GM19397 (cell line): ENCODE data around the gene CEACAM19.
"Not testable (repeated sequence)": the region's sequence is repeated elsewhere in the genome, so short reads cannot be mapped to it uniquely, and the experiment has no call there.

ENCODE experiments used
- ATAC-seq: cut with Tn5 transposase; IDR thresholded peaks from one replicate; pipeline ENCODE4 v1.9.1; 2021; ENCODE audit warnings: mild to moderate bottlenecking, moderate library complexity; ENCODE audit not compliant: unreplicated experiment

CEACAM19 gene

DNA sequence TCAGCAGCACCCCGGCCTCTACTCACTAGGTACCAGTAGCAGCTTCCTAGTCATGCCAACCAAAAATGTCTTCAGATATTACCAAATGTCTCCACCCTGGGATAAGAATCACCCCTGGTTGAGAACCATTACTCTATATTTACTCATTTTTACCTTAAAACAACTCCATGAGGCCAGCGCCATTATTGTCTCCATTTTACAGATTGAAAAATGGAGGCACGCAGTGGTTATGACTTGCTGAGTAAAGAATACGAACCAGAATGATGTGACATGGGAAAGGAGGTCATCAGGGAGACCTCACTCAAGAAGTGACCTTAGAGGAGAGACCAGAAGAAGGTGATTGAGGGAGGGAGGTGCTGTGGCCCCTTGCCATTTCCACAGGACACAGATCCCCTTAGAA lies 2.2 kb downstream of the CEACAM19 start:
- no peak for ATAC-seq

DNA sequence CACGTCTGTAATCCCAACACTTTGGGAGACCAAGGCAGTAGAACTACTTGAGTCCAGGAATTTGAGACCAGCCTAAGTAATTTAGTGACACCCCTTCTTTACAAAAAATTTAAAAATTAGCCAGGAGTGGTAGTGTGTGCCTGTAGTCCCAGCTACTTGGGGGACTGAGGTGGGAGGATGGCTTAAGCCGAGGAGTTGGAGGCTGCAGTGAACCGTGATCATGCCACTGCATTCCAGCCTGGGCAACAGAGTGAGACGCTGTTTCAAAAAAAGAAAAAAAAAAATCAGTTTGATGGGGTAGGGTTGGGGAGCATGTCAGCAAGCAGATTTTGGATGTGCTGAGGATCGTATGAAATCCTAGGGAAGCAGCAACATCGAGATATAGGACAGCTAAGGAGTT lies 4.2 kb downstream of the CEACAM19 start:
- ATAC-seq, result no peak

DNA sequence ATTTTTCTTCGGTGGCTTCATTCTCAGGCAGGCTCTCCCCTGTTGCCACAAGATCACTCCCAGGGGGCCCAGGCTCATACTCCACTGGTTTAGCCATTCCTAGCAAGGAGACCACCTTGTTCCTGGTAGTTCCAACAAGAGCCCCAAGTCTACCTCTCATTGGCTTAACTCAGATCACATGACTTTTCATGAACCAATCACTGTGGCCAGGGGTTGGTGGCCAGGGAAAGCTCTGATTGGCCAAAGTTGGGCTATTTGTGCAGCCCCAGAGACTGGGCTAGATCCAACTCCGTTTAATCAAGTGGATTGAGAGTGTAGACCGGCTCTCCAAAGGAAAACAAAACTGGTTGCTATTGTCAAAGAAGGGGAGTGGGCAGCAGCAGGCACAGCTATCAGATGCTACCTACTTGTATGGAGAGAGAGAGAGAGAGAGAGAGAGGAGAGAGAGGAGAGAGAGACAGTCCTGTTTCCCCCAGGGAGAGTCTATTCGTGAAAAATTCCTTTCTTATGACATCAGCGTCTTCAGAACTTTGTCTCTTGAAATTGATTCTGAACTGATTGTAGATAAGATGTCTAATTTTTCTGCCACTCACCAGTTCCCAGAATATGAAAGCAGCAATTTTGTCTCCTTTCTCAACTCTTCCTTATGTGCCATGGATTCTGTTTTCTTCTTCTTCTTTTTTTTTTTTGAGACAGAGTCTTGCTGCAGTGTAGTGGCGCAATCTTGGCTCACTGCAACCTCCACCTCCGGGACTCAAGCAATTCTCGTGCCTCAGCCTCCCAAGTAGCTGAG lies 5.9 kb downstream of the CEACAM19 start:
- no peak for ATAC-seq

DNA sequence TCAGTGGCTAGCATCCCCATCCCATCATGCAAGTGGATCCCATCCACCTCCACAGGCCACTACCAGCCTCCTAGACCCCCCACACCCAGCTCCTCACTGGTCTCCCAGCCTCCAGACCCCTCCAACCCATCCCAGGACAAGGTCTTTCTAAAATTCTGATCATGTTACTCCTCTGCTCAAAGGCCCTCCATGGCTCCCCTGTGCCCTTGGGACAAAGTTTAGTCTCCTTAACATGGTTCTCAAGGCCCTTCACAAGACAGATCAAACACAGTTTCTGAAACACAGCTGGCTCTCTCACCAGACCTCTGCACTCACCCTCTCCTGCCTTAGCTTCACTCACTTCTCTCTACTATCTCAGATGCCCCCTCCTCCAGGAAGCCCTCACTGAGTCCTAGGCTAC lies 9.3 kb downstream of the CEACAM19 start:
- no peak for ATAC-seq

DNA sequence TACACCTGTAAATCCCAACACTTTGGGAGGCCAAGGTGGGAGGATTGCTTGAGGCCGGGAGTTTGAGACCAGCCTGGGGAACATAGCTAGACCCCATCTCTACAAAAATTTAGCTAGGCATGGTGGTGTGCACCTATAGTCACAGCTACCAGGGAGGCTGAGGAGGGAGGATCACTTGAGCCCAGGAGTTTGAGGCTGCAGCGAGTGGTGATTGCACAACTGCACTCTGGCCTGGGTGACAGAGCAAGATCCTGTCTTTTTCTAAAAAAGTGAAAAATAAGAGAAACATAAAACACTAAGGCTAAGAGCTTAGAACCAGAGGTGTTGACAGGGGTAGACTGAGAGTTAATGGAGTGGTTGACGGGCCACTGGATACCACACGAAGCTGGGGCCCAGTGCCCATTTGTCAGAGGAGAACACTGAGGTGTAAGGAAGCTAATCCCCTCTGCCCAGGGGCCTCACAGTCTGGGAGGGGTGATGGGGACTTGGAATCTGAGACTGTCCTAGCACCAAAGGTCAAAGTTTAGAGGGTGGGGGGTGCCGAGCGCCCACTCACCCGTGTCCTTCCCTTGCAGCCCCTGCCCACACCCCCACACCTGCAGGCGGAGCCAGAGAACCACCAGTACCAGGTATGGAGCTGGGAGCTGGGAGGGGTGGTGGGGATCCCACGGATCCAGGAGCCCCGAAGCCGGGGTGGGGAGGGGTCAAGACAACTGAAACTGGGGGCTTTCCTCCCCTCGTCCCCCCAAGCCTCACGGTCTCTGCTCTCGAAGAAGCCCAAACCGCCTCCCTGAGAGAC lies 10.9 kb downstream of the CEACAM19 start:
- ATAC-seq, result no peak

DNA sequence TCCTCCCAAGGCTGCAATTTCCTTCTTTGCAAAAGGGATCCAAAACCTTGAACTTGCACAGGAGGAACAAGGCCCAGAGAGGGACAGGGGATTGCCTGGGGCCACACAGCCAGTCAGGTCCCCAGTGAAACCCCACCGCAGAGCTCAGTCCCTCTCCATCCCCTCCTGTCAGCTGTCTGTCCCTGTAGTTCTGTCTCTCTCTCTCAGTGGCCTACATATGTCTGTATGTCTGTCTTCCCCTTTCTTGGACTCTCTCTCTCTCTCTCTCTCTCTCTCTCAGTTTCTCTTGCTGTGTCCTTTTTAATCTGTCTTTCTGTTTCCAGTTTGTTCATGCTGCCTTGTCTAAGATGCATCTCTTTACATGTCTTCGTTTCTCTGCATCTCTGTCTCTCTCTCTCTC lies 11.5 kb downstream of the CEACAM19 start:
- ATAC-seq, result no peak

DNA sequence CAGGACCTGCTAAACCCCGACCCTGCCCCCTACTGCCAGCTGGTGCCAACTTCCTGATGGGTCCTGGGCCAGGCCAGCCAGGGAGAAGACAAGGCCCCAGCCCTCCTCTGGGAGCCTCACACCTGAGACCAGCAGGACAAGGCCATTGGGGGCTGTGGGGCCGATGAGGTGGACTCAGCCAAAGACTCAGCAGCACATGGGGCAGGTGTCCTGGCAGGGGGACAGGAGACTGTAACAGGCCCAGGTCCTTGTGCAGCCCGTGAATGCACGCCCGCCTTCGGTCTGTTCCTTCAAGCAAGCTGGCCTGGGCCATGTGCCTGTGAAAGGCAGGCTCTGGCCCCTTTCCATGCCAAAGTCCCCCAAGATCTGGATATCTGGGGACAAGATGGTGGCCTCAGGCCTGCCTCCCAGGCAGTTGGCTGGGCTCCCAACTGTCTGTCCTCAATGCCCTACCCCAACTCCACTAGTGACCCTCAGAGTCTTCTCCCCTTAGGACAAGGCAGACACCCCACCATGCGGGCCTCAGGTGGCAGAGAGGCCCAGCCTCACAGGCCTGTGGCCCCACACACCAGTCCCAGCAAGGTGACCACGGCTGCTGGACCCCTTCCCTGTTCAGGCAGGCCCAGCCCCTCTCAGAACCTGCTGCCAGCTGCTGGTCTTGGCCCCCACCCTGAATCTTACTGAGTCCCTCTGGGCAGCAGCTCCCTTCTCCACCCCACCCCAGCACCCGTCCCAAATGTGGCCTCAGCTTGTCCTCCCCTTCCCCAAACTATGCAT lies 12.3 kb downstream of the CEACAM19 start:
- no peak for ATAC-seq

DNA sequence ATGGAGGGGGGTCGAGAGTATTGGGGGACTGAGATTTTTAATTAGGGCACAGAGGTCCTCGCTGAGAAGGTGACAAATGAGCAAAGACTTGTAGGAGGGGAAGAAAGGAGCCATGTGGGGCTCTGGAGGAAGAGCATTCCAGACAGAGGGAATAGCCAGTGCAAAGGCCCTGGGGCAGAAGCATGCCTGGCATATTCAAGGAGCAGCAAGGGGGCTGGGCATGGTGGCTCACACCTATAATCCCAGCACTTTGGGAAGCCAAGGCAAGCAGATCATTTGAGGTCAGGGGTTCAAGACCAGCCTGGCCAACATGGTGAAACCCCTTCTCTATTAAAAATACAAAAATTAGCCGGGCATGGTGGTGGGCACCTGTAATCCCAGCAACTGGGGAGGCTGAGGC lies 13.1 kb downstream of the CEACAM19 start:
- ATAC-seq, result not testable (repeated sequence)

- ATAC-seq, result no peak
These were observed 13.9 kb downstream of the CEACAM19 start for GRCh38 chr19:44684892-44685863.

GRCh38 chr19:44685877-44686276 lies 14.6 kb downstream of the CEACAM19 start:
- no peak for ATAC-seq

GRCh38 chr19:44686896-44687295 lies 15.6 kb downstream of the CEACAM19 start:
- ATAC-seq, result no peak

- ATAC-seq, result no peak
These were observed 16.6 kb downstream of the CEACAM19 start for GRCh38 chr19:44687888-44688287.

GRCh38 chr19:44689290-44690130 lies 18.2 kb downstream of the CEACAM19 start:
- no peak for ATAC-seq

- no peak for ATAC-seq
These were observed 18.8 kb downstream of the CEACAM19 start for GRCh38 chr19:44690131-44690440.

DNA sequence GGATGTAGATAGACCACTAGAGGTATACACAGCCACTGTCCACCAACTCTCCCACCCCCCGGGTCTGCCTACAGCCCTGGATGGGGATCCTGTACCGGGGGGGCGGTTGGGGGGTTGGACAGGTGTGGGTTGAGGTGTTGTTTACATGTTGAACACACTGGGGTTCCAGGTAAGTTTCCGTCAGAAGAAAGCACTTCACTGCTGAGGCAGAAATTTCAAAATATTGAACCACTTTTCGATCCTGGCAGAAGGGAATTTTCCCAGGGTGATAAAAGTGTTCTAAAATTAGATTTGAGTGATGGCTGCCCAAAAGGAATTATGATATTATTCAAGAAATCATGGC lies 21.1 kb downstream of the CEACAM19 start:
- no peak for ATAC-seq

GRCh38 chr19:44694184-44694579 lies 22.9 kb downstream of the CEACAM19 start:
- ATAC-seq, result no peak

GRCh38 chr19:44696939-44697669 lies 25.8 kb downstream of the CEACAM19 start:
- no peak for ATAC-seq

GRCh38 chr19:44697670-44698034 lies 26.4 kb downstream of the CEACAM19 start:
- no peak for ATAC-seq
